Chondrocyte (in vitro differentiated cells): ENCODE measurements around the gene LARGE2. TPM values are rescaled to one million over a fixed set of nuclear protein-coding genes. Genes with fewer than 3 reads are reported as not detected.

Source experiments
- DNase-seq: peaks from one replicate; pipeline ENCODE4 v3.0.0; 2021; ENCODE audit warnings: mixed read lengths, low spot score
- H3K27ac Mint-ChIP-seq: one replicate; pipeline ENCODE4 v1.8.0; 2021; ENCODE audit warnings: mild to moderate bottlenecking, moderate library complexity, mixed read lengths; ENCODE audit not compliant: unreplicated experiment
- H3K27me3 Mint-ChIP-seq: 2 replicates; pipeline ENCODE4 v1.8.0; 2021; ENCODE audit warnings: low read depth, mixed read lengths
- H3K36me3 Mint-ChIP-seq: 2 replicates; pipeline ENCODE4 v1.8.0; 2021; ENCODE audit warnings: low read depth, mixed read lengths
- H3K4me1 Mint-ChIP-seq: 2 replicates; pipeline ENCODE4 v1.8.0; 2021; ENCODE audit warnings: low read depth, mild to moderate bottlenecking, mixed read lengths
- H3K4me3 Mint-ChIP-seq: one replicate; pipeline ENCODE4 v1.8.0; 2021; ENCODE audit warnings: mild to moderate bottlenecking, moderate library complexity, mixed read lengths; ENCODE audit not compliant: unreplicated experiment
- H3K9me3 Mint-ChIP-seq: 2 replicates; pipeline ENCODE4 v1.8.0; 2021; ENCODE audit warnings: low read depth, mixed read lengths
- long read RNA-seq: library from polyadenylated mRNA; stranded (forward); transcript quantifications from one replicate; pipeline ENCODE4 v2.0.0, GENCODE V29; 2021
- total RNA-seq: library from RNA; stranded (reverse); gene quantifications from 3 replicates; pipeline ENCODE4 v1.2.1, GENCODE V29; 2021
- TF ChIP-seq, protein P1 (sequence below): fragments of 200-600 bp; sonication (generic); IDR thresholded peaks from 2 replicates; pipeline ENCODE4 v1.5.0; 2021; ENCODE audit warnings: antibody characterized with exemption, mild to moderate bottlenecking, moderate library complexity

The LARGE2 gene
- total RNA-seq, result not detected in 3 replicates
- long read RNA-seq, result 0 reads

DNA sequence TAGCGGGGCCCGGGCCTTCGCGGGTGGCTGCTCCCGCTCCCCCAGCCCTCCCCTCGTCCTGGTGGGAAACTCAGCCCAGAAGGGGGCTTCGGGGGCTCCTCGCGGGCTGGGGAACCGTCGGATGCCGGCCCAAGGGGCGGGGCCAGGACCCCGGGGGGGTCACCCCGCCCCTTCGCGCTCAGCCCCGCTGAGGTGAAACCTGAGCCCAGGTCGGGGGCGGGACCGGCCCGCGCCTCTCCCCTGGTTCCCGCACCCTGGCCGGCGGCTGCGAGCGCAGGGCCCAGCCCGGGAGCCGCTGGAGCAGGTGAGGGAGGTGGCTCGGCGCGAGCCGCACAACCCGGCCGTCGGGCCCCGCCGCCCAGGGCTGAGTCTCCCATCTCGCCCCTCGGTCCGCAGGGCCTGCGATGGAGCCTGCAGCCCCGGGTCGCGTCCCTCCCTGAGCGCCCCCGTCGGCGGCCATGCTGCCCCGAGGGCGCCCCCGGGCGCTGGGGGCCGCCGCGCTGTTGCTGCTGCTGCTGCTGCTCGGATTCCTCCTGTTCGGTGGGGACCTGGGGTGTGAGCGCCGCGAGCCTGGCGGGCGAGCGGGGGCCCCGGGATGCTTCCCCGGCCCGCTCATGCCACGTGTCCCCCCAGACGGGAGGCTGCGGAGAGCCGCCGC is at the start of gene LARGE2:
TSS of gene LARGE2 (plus strand) at position 232 of the 658 bp plus-strand sequence. CDS start at position 459, 227 bp downstream.
- H3K4me1 Mint-ChIP-seq, result peaks cover 7% of the 10 kb centered on the region
- peaks cover 3% of the 10 kb centered on the region for H3K36me3 Mint-ChIP-seq
- peak within 1 kb of the TSS; percentile 47 for H3K4me3 Mint-ChIP-seq
- TF ChIP-seq, protein P1, sequence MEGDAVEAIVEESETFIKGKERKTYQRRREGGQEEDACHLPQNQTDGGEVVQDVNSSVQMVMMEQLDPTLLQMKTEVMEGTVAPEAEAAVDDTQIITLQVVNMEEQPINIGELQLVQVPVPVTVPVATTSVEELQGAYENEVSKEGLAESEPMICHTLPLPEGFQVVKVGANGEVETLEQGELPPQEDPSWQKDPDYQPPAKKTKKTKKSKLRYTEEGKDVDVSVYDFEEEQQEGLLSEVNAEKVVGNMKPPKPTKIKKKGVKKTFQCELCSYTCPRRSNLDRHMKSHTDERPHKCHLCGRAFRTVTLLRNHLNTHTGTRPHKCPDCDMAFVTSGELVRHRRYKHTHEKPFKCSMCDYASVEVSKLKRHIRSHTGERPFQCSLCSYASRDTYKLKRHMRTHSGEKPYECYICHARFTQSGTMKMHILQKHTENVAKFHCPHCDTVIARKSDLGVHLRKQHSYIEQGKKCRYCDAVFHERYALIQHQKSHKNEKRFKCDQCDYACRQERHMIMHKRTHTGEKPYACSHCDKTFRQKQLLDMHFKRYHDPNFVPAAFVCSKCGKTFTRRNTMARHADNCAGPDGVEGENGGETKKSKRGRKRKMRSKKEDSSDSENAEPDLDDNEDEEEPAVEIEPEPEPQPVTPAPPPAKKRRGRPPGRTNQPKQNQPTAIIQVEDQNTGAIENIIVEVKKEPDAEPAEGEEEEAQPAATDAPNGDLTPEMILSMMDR, result no peak
- peak; percentile 57 for DNase-seq
- H3K9me3 Mint-ChIP-seq, result no peaks in the 10 kb centered on the region
- H3K27ac Mint-ChIP-seq, result no peak within 1 kb of the TSS
- peaks cover 28% of the 10 kb centered on the region for H3K27me3 Mint-ChIP-seq

DNA sequence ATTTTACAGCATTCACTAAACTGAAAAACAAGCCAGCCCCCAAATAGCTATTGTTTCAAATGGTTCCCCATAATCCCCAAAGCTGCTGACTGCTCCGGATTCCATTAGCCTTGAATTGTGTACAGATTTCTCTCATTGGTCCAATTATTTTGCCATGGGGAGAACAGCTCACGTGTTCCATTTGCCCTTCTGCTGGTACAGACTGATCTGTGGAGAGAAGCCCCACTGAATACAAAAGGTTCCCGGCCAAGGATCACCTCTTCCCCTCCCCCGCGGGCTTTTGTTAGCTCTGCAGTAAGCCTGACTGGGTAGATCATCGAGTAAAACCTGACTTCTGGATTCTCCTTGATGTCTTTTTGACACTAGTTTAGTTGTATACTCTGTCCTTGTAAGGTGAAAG is 46.1 kb upstream of the LARGE2 start:
- TF ChIP-seq, protein P1, result no peak
- H3K9me3 Mint-ChIP-seq, result no peaks in the 10 kb centered on the region
- peaks cover 7% of the 10 kb centered on the region for H3K4me1 Mint-ChIP-seq
- H3K27me3 Mint-ChIP-seq, result no peaks in the 10 kb centered on the region
- DNase-seq, result peak; percentile 14
- H3K4me3 Mint-ChIP-seq, result no peak overlapping the region
- peaks cover 14% of the 10 kb centered on the region for H3K36me3 Mint-ChIP-seq
- H3K27ac Mint-ChIP-seq, result no peak overlapping the region

DNA sequence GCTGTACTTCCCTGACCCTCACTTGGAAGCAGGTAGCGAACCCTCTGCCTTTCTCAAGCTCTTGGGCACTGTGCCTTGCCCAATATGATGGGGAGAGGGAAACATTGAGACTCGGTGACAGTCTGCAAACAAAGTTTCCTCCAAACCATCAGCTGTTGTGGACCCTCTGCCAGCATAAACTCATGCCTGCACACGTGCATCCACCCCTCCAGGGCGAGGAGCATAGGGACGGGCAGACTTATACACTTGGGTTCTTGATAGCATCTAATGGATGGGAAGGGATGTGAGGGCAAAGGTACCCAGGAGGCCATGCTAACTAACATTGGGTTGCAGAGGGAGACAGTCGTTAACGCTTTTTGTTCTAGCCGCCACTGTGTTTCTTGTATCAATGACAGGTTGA is 45.2 kb upstream of the LARGE2 start:
- Mint-ChIP-seq H3K4me3 (no peak overlapping the region), H3K27ac (no peak overlapping the region)

DNA sequence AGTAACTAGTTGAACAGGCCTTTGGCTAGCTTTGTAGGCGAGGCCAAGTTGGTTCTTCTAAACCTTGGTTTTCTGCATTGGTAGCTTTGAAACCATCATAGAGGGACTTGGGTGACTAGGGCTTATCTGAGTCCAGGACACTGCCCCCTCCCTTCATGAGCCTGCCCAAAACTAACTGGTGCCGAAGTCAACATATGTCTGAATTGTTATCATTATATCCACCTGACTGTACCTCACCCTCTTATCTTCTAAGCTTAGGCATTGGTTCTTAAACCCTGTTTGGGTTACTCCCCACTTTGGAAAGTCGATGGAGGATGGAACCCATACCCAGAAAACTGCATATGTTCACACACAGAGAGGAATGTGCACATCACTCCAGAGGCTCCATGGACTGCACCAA is 44.6 kb upstream of the LARGE2 start:
- no peaks in the 10 kb centered on the region for H3K27me3 Mint-ChIP-seq
- H3K9me3 Mint-ChIP-seq, result no peaks in the 10 kb centered on the region
- no peak overlapping the region for H3K4me3 Mint-ChIP-seq
- DNase-seq, result no peak
- peaks cover 18% of the 10 kb centered on the region for H3K36me3 Mint-ChIP-seq
- no peak overlapping the region for H3K27ac Mint-ChIP-seq
- TF ChIP-seq, protein P1, result no peak
- H3K4me1 Mint-ChIP-seq, result peaks cover 4% of the 10 kb centered on the region

More for the DNA sequence above, 45.2 kb upstream of the LARGE2 start:
- peaks cover 16% of the 10 kb centered on the region for H3K36me3 Mint-ChIP-seq
- H3K4me1 Mint-ChIP-seq, result peaks cover 7% of the 10 kb centered on the region
- no peak for DNase-seq
- no peaks in the 10 kb centered on the region for H3K9me3 Mint-ChIP-seq
- H3K27me3 Mint-ChIP-seq, result no peaks in the 10 kb centered on the region
- TF ChIP-seq, protein P1, result no peak

DNA sequence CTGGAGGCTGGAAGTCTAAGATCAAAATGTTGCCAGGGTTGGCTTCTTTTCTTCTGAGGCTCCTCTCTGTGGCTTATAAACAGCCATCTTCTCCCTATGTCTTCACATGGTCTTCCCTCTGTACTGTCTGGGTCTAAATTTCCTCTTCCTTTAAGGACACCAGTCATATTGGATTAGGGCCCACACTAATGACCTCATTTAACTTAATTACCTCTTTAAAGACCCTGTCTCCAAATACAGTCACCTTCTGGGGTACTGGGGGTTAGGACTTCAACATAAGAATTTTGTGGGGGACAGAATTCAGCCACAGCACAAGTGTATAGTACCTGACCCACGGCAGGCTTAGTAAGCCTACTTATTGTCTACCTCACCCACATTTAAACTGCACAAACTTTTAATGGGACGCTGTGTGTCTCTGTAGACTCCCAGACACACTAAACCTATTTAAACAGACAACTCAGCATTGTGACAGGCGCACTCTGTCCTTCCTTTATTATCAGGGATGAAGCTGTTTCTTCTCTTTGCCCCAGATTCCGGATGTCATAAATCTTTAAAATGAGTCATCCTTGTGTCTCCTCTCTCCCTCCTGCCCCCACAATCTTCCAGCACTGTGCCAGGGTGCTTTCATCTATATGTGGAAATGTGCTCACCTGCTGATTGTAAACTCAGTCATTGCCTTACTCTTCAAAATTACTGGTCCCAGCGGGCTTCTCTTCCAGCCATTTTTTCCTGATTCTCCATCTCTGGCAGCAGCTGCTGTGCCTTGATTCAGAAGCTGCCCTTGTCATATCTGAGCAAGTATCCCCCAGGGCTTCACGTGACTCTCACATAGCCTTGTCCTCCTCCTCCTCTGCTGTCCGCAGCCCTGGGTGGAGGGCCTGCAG is 42.4 kb upstream of the LARGE2 start:
- no peaks in the 10 kb centered on the region for H3K27me3 Mint-ChIP-seq
- H3K4me1 Mint-ChIP-seq, result peaks cover 3% of the 10 kb centered on the region
- H3K4me3 Mint-ChIP-seq, result no peak overlapping the region
- no peaks in the 10 kb centered on the region for H3K9me3 Mint-ChIP-seq
- TF ChIP-seq, protein P1, result no peak
- H3K27ac Mint-ChIP-seq, result no peak overlapping the region
- DNase-seq, result no peak
- peaks cover 17% of the 10 kb centered on the region for H3K36me3 Mint-ChIP-seq
